Smooth muscle cell (in vitro differentiated cells): ENCODE measurements around the gene HPS1. TPM values are rescaled to one million over a fixed set of nuclear protein-coding genes. Genes with fewer than 3 reads are reported as not detected.
A peak's percentile ranks its signal among the peaks of the same experiment; 100 is the strongest.

ENCODE experiments used
- DNase-seq: peaks from one replicate; lab custom pipeline; 2025; ENCODE audit not compliant: unreplicated experiment; lab: John Stamatoyannopoulos, UW
- H2AFZ ChIP-seq: fragments of 200-600 bp; sonication (generic); 2 replicates; pipeline ENCODE4 v1.6.0; 2016; ENCODE audit warnings: antibody characterized with exemption, low read depth, mild to moderate bottlenecking
- H3F3A ChIP-seq: fragments of 200-600 bp; sonication (generic); 2 replicates; pipeline ENCODE4 v1.6.0; 2017; ENCODE audit warnings: antibody characterized with exemption, low read depth
- H3K27ac ChIP-seq: fragments of 200-600 bp; sonication (generic); 2 replicates; pipeline ENCODE4 v1.5.1; 2016; ENCODE audit warnings: low read depth, mild to moderate bottlenecking
- H3K27me3 ChIP-seq: fragments of 200-600 bp; sonication (generic); 2 replicates; pipeline ENCODE4 v1.6.1; 2016; ENCODE audit warnings: low read depth, mild to moderate bottlenecking
- H3K36me3 ChIP-seq: fragments of 200-600 bp; sonication (generic); 2 replicates; pipeline ENCODE4 v1.5.1; 2016; ENCODE audit warnings: low read depth
- H3K4me1 ChIP-seq: fragments of 200-600 bp; sonication (generic); 2 replicates; pipeline ENCODE4 v1.5.1; 2016; ENCODE audit warnings: low read depth
- H3K4me2 ChIP-seq: fragments of 200-600 bp; sonication (generic); 2 replicates; pipeline ENCODE4 v1.6.0; 2016; ENCODE audit warnings: mild to moderate bottlenecking
- H3K4me3 ChIP-seq: fragments of 200-600 bp; sonication (generic); 2 replicates; pipeline ENCODE4 v1.5.1; 2016; ENCODE audit warnings: mild to moderate bottlenecking
- H3K79me2 ChIP-seq: fragments of 200-600 bp; sonication (generic); 2 replicates; pipeline ENCODE4 v1.6.0; 2016; ENCODE audit warnings: low read depth, mild to moderate bottlenecking
- H3K9ac ChIP-seq: fragments of 200-600 bp; sonication (generic); 2 replicates; pipeline ENCODE4 v1.6.0; 2016; ENCODE audit warnings: low read depth
- H3K9me3 ChIP-seq: fragments of 200-600 bp; sonication (generic); replicated peaks from 2 replicates; pipeline ENCODE4 v1.5.1; 2016; ENCODE audit warnings: low read depth
- H4K20me1 ChIP-seq: fragments of 200-600 bp; sonication (generic); 2 replicates; pipeline ENCODE4 v1.6.0; 2016; ENCODE audit warnings: low read depth
- CTCF ChIP-seq: fragments of 200-600 bp; sonication (generic); IDR thresholded peaks from 2 replicates; pipeline ENCODE4 v1.5.1; 2017; ENCODE audit warnings: borderline replicate concordance, mild to moderate bottlenecking, antibody characterized with exemption; ENCODE audit not compliant: insufficient read depth, poor library complexity, severe bottlenecking
- WGBS: methylation state at CpG from one replicate; pipeline ENCODE4 v1.1.7; 2016; ENCODE audit warnings: low lambda C conversion rate; 5-methylcytosine and 5-hydroxymethylcytosine counted together
- polyA plus RNA-seq: library from polyadenylated mRNA; unstranded; fragments of >200 nt; fragmentation: Nextera tagmentation; extraction: Ambion mirVana; gene quantifications from 2 replicates; pipeline ENCODE4 v1.2.1, GENCODE V29; 2016
- total RNA-seq: library from RNA; depleted of rRNA; stranded (reverse); fragments of >200 nt; gene quantifications from 2 replicates; pipeline ENCODE4 v1.2.3, GENCODE V29; 2014

The HPS1 gene
- total and polyA plus RNA-seq, 2 experiments from 2014 or later: 11.5 to 35.6 TPM

- no peak overlapping the region for H3K4me2 ChIP-seq
- no peak overlapping the region for H3K27ac ChIP-seq
- H3K9ac ChIP-seq: no peak overlapping the region
- H3K79me2 ChIP-seq: no peaks in the 10 kb centered on the region
- 98% methylated on average over 3 of the region's 3 CpGs for WGBS
- H3K27me3 ChIP-seq: no peaks in the 10 kb centered on the region
- no peaks in the 10 kb centered on the region for H3K9me3 ChIP-seq
- no peak for TF ChIP-seq CTCF
- DNase-seq: no peak
- H3K36me3 ChIP-seq: no peaks in the 10 kb centered on the region
- H2AFZ ChIP-seq: no peak overlapping the region
- H3K4me1 ChIP-seq: peaks cover 16% of the 10 kb centered on the region
- no peak overlapping the region for H3K4me3 ChIP-seq
- H4K20me1 ChIP-seq: no peaks in the 10 kb centered on the region
- H3F3A ChIP-seq: peaks cover 35% of the 10 kb centered on the region
Measured at GRCh38 chr10:98377536-98377935, 69.2 kb downstream of the HPS1 start.

- peaks cover 29% of the 10 kb centered on the region for H3F3A ChIP-seq
- H3K27ac ChIP-seq: no peak overlapping the region
- no peak overlapping the region for H3K4me3 ChIP-seq
- no peaks in the 10 kb centered on the region for H3K27me3 ChIP-seq
- H3K9me3 ChIP-seq: no peaks in the 10 kb centered on the region
- H3K4me1 ChIP-seq: peaks cover 16% of the 10 kb centered on the region
- DNase-seq: no peak
- TF ChIP-seq CTCF: no peak
- peak overlapping the region; percentile 6 for H3K4me2 ChIP-seq
- no peaks in the 10 kb centered on the region for H4K20me1 ChIP-seq
- H3K36me3 ChIP-seq: no peaks in the 10 kb centered on the region
- WGBS: 98% methylated on average over 2 of the region's 2 CpGs
- H3K79me2 ChIP-seq: no peaks in the 10 kb centered on the region
- H2AFZ ChIP-seq: no peak overlapping the region
- no peak overlapping the region for H3K9ac ChIP-seq
Measured at GRCh38 chr10:98377001-98377400, 69.7 kb downstream of the HPS1 start.

GRCh38 chr10:98376485-98376884 lies 70.2 kb downstream of the HPS1 start:
- H3K79me2 ChIP-seq: no peaks in the 10 kb centered on the region
- WGBS: 64% methylated on average over 1 of the region's 1 CpG

More at GRCh38 chr10:98376485-98376884, 70.2 kb downstream of the HPS1 start:
- Histone ChIP-seq H3K4me1 (peaks cover 16% of the 10 kb centered on the region), H3K9ac (no peak overlapping the region), H3K27ac (no peak overlapping the region), H3K27me3 (no peaks in the 10 kb centered on the region), H3K4me3 (no peak overlapping the region), H3K4me2 (peak overlapping the region; percentile 6), H3K36me3 (no peaks in the 10 kb centered on the region), H3F3A (peaks cover 27% of the 10 kb centered on the region), H4K20me1 (no peaks in the 10 kb centered on the region), H3K9me3 (no peaks in the 10 kb centered on the region), H2AFZ (no peak overlapping the region)
- no peak for TF ChIP-seq CTCF
- DNase-seq: no peak
